Measurements from ENCODE around the gene STIM2.
"Not testable (repeated sequence)": the region's sequence is repeated elsewhere in the genome, so short reads cannot be mapped to it uniquely, and the experiment has no call there.

The STIM2 gene

GRCh38 chr4:26822974-26823373 is 37.7 kb upstream of the STIM2 start:
- not testable (repeated sequence) for H3K9me3 ChIP-seq (ENCODE audit: control insufficient read depth, low read length); H3K36me3 ChIP-seq (ENCODE audit: control insufficient read depth, insufficient read depth, low read length); H3K9ac ChIP-seq (ENCODE audit: low read length); H3K4me3 ChIP-seq (ENCODE audit: low read length); H3K27me3 ChIP-seq (ENCODE audit: control insufficient read depth, insufficient read depth, low read length)
- H3K4me1 ChIP-seq (ENCODE audit: control insufficient read depth, insufficient read depth, low read length) = peaks cover 31% of the 10 kb centered on the region

- Histone ChIP-seq H3K4me3 (ENCODE audit: low read length) (no peak overlapping the region), H3K9ac (ENCODE audit: low read length) (no peak overlapping the region), H3K4me1 (ENCODE audit: control insufficient read depth, insufficient read depth, low read length) (peaks cover 37% of the 10 kb centered on the region), H3K27me3 (ENCODE audit: control insufficient read depth, insufficient read depth, low read length) (no peaks in the 10 kb centered on the region), H3K36me3 (ENCODE audit: control insufficient read depth, insufficient read depth, low read length) (no peaks in the 10 kb centered on the region), H3K9me3 (ENCODE audit: control insufficient read depth, low read length) (no peaks in the 10 kb centered on the region)
Observed at GRCh38 chr4:26823583-26823982, 37.1 kb upstream of the STIM2 start.

GRCh38 chr4:26824667-26825066 is 36.0 kb upstream of the STIM2 start:
- no peak overlapping the region for H3K9ac ChIP-seq (ENCODE audit: low read length)
- H3K36me3 ChIP-seq (ENCODE audit: control insufficient read depth, insufficient read depth, low read length) = no peaks in the 10 kb centered on the region
- peaks cover 44% of the 10 kb centered on the region for H3K4me1 ChIP-seq (ENCODE audit: control insufficient read depth, insufficient read depth, low read length)
- no peak overlapping the region for H3K4me3 ChIP-seq (ENCODE audit: low read length)
- H3K9me3 ChIP-seq (ENCODE audit: control insufficient read depth, low read length) = no peaks in the 10 kb centered on the region
- no peaks in the 10 kb centered on the region for H3K27me3 ChIP-seq (ENCODE audit: control insufficient read depth, insufficient read depth, low read length)

- Histone ChIP-seq H3K27me3 (ENCODE audit: control insufficient read depth, insufficient read depth, low read length) (no peaks in the 10 kb centered on the region), H3K9me3 (ENCODE audit: control insufficient read depth, low read length) (no peaks in the 10 kb centered on the region), H3K4me3 (ENCODE audit: low read length) (no peak overlapping the region), H3K4me1 (ENCODE audit: control insufficient read depth, insufficient read depth, low read length) (peaks cover 42% of the 10 kb centered on the region), H3K9ac (ENCODE audit: low read length) (peak overlapping the region; percentile 14), H3K36me3 (ENCODE audit: control insufficient read depth, insufficient read depth, low read length) (no peaks in the 10 kb centered on the region)
Observed at GRCh38 chr4:26826721-26827120, 33.9 kb upstream of the STIM2 start.

GRCh38 chr4:26827336-26827735 is 33.3 kb upstream of the STIM2 start:
- H3K4me3 ChIP-seq (ENCODE audit: low read length); H3K36me3 ChIP-seq (ENCODE audit: control insufficient read depth, insufficient read depth, low read length); H3K9ac ChIP-seq (ENCODE audit: low read length); H3K27me3 ChIP-seq (ENCODE audit: control insufficient read depth, insufficient read depth, low read length); H3K9me3 ChIP-seq (ENCODE audit: control insufficient read depth, low read length): not testable (repeated sequence)
- H3K4me1 ChIP-seq (ENCODE audit: control insufficient read depth, insufficient read depth, low read length) = peaks cover 36% of the 10 kb centered on the region

- Histone ChIP-seq H3K4me3 (ENCODE audit: low read length) (no peak overlapping the region), H3K27me3 (ENCODE audit: control insufficient read depth, insufficient read depth, low read length) (no peaks in the 10 kb centered on the region), H3K9ac (ENCODE audit: low read length) (no peak overlapping the region), H3K4me1 (ENCODE audit: control insufficient read depth, insufficient read depth, low read length) (peaks cover 31% of the 10 kb centered on the region), H3K36me3 (ENCODE audit: control insufficient read depth, insufficient read depth, low read length) (no peaks in the 10 kb centered on the region), H3K9me3 (ENCODE audit: control insufficient read depth, low read length) (no peaks in the 10 kb centered on the region)
Observed at GRCh38 chr4:26827798-26828197, 32.8 kb upstream of the STIM2 start.

- Histone ChIP-seq H3K4me1 (ENCODE audit: control insufficient read depth, insufficient read depth, low read length) (peaks cover 30% of the 10 kb centered on the region), H3K27me3 (ENCODE audit: control insufficient read depth, insufficient read depth, low read length) (no peaks in the 10 kb centered on the region), H3K36me3 (ENCODE audit: control insufficient read depth, insufficient read depth, low read length) (no peaks in the 10 kb centered on the region), H3K9me3 (ENCODE audit: control insufficient read depth, low read length) (no peaks in the 10 kb centered on the region), H3K4me3 (ENCODE audit: low read length) (no peak overlapping the region), H3K9ac (ENCODE audit: low read length) (no peak overlapping the region)
Observed at GRCh38 chr4:26829018-26829417, 31.6 kb upstream of the STIM2 start.

GRCh38 chr4:26830033-26830432 is 30.6 kb upstream of the STIM2 start:
- no peaks in the 10 kb centered on the region for H3K9me3 ChIP-seq (ENCODE audit: control insufficient read depth, low read length)
- H3K4me3 ChIP-seq (ENCODE audit: low read length) = no peak overlapping the region
- H3K4me1 ChIP-seq (ENCODE audit: control insufficient read depth, insufficient read depth, low read length) = peaks cover 30% of the 10 kb centered on the region
- no peaks in the 10 kb centered on the region for H3K27me3 ChIP-seq (ENCODE audit: control insufficient read depth, insufficient read depth, low read length)
- no peaks in the 10 kb centered on the region for H3K36me3 ChIP-seq (ENCODE audit: control insufficient read depth, insufficient read depth, low read length)
- H3K9ac ChIP-seq (ENCODE audit: low read length) = no peak overlapping the region

GRCh38 chr4:26830701-26831100 is 29.9 kb upstream of the STIM2 start:
- Histone ChIP-seq H3K4me1 (ENCODE audit: control insufficient read depth, insufficient read depth, low read length) (peaks cover 30% of the 10 kb centered on the region), H3K4me3 (ENCODE audit: low read length) (no peak overlapping the region), H3K36me3 (ENCODE audit: control insufficient read depth, insufficient read depth, low read length) (no peaks in the 10 kb centered on the region), H3K27me3 (ENCODE audit: control insufficient read depth, insufficient read depth, low read length) (no peaks in the 10 kb centered on the region), H3K9me3 (ENCODE audit: control insufficient read depth, low read length) (no peaks in the 10 kb centered on the region), H3K9ac (ENCODE audit: low read length) (no peak overlapping the region)

- Histone ChIP-seq H3K9me3 (ENCODE audit: control insufficient read depth, low read length) (no peaks in the 10 kb centered on the region), H3K9ac (ENCODE audit: low read length) (no peak overlapping the region), H3K4me1 (ENCODE audit: control insufficient read depth, insufficient read depth, low read length) (no peaks in the 10 kb centered on the region), H3K27me3 (ENCODE audit: control insufficient read depth, insufficient read depth, low read length) (no peaks in the 10 kb centered on the region), H3K36me3 (ENCODE audit: control insufficient read depth, insufficient read depth, low read length) (no peaks in the 10 kb centered on the region), H3K4me3 (ENCODE audit: low read length) (no peak overlapping the region)
Observed at GRCh38 chr4:26836539-26836938, 24.1 kb upstream of the STIM2 start.

- Histone ChIP-seq H3K9me3 (ENCODE audit: control insufficient read depth, low read length) (no peaks in the 10 kb centered on the region), H3K36me3 (ENCODE audit: control insufficient read depth, insufficient read depth, low read length) (no peaks in the 10 kb centered on the region), H3K4me1 (ENCODE audit: control insufficient read depth, insufficient read depth, low read length) (no peaks in the 10 kb centered on the region), H3K9ac (ENCODE audit: low read length) (no peak overlapping the region), H3K27me3 (ENCODE audit: control insufficient read depth, insufficient read depth, low read length) (no peaks in the 10 kb centered on the region), H3K4me3 (ENCODE audit: low read length) (no peak overlapping the region)
Observed at GRCh38 chr4:26837993-26838842, 22.4 kb upstream of the STIM2 start.

GRCh38 chr4:26839016-26839415 is 21.6 kb upstream of the STIM2 start:
- Histone ChIP-seq H3K4me3 (ENCODE audit: low read length) (no peak overlapping the region), H3K9ac (ENCODE audit: low read length) (no peak overlapping the region), H3K36me3 (ENCODE audit: control insufficient read depth, insufficient read depth, low read length) (no peaks in the 10 kb centered on the region), H3K9me3 (ENCODE audit: control insufficient read depth, low read length) (no peaks in the 10 kb centered on the region), H3K27me3 (ENCODE audit: control insufficient read depth, insufficient read depth, low read length) (no peaks in the 10 kb centered on the region), H3K4me1 (ENCODE audit: control insufficient read depth, insufficient read depth, low read length) (no peaks in the 10 kb centered on the region)

- Histone ChIP-seq H3K4me1 (ENCODE audit: control insufficient read depth, insufficient read depth, low read length) (no peaks in the 10 kb centered on the region), H3K9ac (ENCODE audit: low read length) (no peak overlapping the region), H3K27me3 (ENCODE audit: control insufficient read depth, insufficient read depth, low read length) (no peaks in the 10 kb centered on the region), H3K4me3 (ENCODE audit: low read length) (no peak overlapping the region), H3K36me3 (ENCODE audit: control insufficient read depth, insufficient read depth, low read length) (no peaks in the 10 kb centered on the region), H3K9me3 (ENCODE audit: control insufficient read depth, low read length) (no peaks in the 10 kb centered on the region)
Observed at GRCh38 chr4:26839534-26839951, 21.1 kb upstream of the STIM2 start.
